ENCODE results near the gene USH1C.

USH1C gene

DNA sequence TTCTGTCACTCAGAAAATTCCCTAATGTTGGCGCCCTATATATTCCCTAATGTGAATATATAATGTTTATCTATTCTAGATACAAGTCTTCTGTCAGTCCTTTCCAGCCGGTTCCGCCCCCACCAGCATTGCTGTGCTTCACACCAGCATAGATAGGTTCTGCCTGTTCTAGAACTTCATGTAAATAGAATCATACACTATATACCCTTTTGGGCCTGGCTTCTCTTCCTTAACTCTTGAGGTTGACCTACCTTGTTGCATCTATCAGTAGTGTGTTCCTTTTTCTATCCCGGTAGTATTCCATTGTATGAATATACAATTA, 37.5 kb upstream of the USH1C start:
- no peak overlapping the region for H3K27ac ChIP-seq
- TF ChIP-seq CTCF (IDR thresholded peaks at IDR 0.05) (no peak), ZFX (IDR thresholded peaks at IDR 0.05; ENCODE audit: borderline replicate concordance) (no peak)

DNA sequence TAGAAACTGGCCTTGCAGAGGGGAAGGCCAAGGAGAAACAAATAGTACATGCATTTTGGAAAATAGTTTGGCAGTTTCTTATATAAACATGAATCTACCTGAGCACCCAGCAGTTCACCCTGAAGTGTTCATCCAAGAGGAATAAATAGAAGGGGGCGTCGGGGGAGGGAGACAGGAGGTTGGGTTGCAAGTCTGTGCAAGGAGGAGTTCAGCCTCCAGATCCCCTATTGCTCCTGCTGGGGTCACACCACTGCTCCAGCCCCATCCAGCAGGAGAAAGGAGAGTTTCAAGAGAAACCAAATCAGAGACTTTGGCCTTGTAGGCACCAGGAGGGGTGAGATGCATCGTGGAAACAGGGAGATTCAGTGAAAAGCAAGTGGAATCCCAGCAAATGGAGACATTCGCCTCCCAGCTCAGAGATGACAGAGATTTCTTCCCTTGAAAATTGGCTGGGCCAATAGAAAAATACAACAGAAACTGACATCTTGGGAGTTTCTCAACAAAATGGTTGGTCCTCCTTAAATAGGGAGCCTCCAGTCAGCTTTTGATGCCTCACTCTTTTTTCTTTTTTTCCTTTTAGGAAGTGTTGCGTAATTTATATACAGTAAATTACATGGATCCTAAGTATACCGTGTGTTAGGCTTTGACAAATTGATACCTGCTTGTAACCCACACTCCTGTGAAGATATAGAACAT, 37.0 kb upstream of the USH1C start:
- TF ChIP-seq ZFX (IDR thresholded peaks at IDR 0.05; ENCODE audit: borderline replicate concordance) (no peak), CTCF (IDR thresholded peaks at IDR 0.05) (no peak)
- H3K27ac ChIP-seq: no peak overlapping the region

DNA sequence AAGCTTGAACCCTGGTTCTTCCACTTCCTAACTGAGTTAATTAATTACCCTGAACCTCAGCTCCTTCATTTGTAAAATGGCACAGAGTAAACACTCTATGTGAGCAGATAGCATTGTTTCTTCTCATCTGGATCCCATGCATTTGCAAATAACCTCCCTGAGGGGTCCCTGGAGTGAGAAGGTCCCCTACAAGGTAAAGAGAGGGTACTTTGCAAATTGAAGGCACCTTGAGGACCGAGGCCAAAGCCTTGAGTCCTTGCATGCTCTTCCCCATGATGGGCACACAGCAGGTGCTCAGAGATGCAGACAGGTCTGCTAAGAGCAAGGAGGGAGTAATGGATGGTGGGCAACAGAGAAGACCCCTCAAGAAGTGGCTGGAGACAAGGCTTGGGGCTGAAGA, 36.1 kb upstream of the USH1C start:
- no peak overlapping the region for H3K27ac ChIP-seq
- no peak for TF ChIP-seq CTCF (IDR thresholded peaks at IDR 0.05)
- no peak for TF ChIP-seq ZFX (IDR thresholded peaks at IDR 0.05; ENCODE audit: borderline replicate concordance)

- no peak for TF ChIP-seq CTCF (IDR thresholded peaks at IDR 0.05)
- no peak for TF ChIP-seq ZFX (IDR thresholded peaks at IDR 0.05; ENCODE audit: borderline replicate concordance)
- H3K27ac ChIP-seq: no peak overlapping the region
Observed at GRCh38 chr11:17579451-17579850, 35.2 kb upstream of the USH1C start.

DNA sequence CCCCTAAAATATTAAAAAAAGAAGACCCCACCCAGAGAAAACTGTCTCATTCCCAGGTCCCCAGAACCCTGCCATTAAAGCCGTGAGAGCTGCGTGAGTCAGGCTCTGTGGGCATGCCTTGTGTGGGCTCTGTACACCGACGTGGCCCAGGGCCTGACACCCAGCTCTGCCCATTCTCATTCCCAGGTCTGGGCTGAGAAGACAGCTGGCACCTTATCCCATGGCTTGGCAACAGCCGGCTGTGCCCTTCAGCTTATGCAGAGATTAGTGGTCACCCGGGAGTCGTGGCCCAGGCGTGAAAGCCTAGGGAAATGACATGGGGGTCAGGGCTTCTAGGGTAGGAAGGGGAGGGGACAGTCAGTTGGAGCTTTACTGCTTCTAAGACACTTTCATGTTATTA, 34.7 kb upstream of the USH1C start:
- no peak for TF ChIP-seq ZFX (IDR thresholded peaks at IDR 0.05; ENCODE audit: borderline replicate concordance)
- no peak for TF ChIP-seq CTCF (IDR thresholded peaks at IDR 0.05)
- no peak overlapping the region for H3K27ac ChIP-seq

DNA sequence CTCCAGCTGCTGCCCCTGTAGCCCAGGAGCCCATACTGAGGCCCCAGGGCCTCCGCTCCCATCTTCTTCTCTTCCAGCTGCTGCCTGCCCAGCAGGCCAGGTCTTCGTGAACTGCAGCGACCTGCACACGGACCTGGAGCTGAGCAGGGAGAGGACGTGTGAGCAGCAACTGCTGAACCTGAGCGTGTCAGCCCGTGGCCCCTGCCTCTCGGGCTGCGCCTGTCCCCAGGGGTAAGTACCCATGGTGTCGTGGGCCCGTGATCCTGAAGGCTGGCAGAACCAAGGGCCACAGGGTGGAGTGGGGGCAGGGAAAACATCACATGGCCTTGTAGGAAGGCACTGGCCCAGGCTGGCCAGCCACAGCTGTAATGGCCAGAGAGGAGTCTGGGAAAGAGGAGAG, 34.1 kb upstream of the USH1C start:
- TF ChIP-seq CTCF (IDR thresholded peaks at IDR 0.05) (no peak), ZFX (IDR thresholded peaks at IDR 0.05; ENCODE audit: borderline replicate concordance) (no peak)
- H3K27ac ChIP-seq: no peak overlapping the region

DNA sequence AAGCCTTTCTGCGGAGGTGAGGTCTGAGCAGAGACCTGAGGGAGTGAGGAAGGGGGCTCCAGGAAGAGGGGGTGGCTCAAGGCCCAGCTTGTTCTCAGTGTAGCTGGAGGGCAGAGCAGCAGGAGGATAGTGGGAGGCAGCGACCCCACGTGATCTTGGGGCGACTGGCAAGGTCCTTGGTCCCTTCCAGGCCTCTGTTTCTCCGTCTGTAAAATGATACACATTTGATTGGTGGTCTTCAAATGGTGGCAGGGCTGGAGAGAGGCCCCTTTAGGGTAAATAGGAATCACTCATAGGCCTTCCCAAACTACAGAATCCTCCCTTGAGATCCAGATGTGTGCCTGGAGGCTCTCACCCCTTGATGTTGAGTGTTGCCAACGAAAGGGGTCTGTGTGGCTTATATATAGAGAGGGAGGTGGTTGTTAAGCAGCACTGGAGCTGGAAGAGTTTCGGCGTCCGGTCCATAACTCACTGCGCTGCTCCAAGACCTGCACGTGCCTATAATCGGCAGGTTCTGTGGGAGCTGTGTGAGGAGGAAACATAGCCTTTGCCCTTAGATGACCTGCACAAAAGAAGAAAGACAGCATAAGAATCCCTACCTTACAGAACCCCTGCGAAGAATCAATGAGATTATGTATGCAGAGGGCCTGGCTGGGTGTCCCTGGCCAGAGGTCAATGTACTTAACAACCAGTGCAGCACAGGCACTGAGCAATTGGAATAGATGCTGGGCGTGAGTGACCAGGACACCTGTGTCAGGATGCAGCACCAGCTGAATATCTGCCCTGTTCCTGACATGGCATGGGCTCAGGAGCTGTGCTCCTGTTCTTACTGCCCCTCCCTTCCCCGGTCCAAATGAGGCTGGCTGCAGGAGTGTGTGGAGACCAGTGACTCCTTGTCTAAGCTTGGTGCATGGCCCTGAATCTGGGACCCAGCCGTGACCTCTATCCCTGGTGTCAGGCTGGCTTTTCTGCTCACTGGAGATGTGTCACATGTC, 31.5 kb upstream of the USH1C start:
- H3K27ac ChIP-seq: no peak overlapping the region
- no peak for TF ChIP-seq ZFX (IDR thresholded peaks at IDR 0.05; ENCODE audit: borderline replicate concordance)
- no peak for TF ChIP-seq CTCF (IDR thresholded peaks at IDR 0.05)
